Measurements from ENCODE around the gene ATP8A1. TPM values are rescaled to one million over a fixed set of nuclear protein-coding genes. Genes with fewer than 3 reads are reported as not detected.

ATP8A1 gene
- total RNA-seq, 1 donor from 2014 or later = 1.0 TPM

DNA sequence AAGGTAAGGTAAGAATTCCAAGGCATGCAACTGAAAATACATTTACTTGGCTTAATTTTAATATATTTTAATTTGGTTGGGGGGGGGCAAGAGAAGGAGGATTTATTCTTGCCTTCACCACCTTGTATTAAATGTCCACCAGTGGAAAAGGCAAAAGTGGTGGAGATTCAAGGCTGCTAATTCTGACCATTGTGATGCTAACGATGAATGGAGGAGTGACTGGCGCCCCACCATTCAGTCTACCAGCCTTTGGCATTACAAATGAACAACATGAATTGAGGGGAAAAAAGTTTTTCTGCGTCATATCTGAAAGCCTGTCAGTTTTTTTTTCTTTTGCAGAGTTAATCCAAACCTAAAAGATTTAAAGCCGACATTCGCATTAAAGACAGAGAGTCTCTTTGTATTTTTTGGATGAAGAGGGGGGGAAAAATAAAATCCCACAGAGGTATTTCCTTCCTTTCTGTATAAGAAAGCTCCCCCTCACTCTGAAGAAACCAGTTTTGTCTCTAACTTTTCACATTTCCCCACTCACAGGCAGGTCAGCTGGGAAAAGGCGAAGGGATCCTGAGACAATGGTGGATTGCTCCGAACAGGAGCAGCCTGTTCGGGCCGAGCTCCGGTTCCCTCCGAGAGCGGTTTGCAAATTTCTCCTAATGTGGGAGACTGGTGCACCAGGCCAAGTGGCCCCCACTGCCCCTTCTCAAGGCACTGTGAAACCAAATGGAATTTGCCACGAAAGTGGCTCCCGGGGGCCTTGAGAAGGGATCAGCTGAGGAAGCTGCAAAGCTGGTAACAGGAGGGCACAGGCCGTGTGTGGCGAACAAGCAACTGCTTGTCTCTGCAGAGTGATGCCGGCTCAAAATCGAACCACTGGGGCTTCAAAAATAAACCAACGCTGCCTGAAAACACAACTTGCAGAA lies 231.5 kb downstream of the ATP8A1 start:
- no peak for ATAC-seq

DNA sequence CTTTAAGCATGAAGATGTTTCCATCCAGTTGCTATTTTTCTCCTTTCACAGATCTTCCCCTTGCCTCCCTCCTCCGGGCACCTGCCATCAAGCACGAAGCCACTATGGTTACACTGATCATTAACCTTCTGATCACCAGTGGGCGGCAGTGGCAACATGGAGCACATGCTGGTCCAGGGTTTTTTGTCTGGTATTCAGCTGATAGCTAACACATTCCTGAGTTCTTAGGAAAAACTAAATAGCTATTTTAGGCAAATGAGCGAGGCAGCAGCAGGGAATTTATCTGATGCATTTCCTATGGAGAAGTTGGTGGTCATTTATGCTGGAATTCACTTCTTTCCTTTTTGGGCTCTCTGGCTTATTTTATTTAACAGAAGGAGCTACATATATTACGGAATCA lies 236.8 kb downstream of the ATP8A1 start:
- ATAC-seq (no peak), DNase-seq (ENCODE audit: low spot score) (no peak)

More for the DNA sequence above, 231.5 kb downstream of the ATP8A1 start:
- DNase-seq (ENCODE audit: low spot score) = no peak

DNA sequence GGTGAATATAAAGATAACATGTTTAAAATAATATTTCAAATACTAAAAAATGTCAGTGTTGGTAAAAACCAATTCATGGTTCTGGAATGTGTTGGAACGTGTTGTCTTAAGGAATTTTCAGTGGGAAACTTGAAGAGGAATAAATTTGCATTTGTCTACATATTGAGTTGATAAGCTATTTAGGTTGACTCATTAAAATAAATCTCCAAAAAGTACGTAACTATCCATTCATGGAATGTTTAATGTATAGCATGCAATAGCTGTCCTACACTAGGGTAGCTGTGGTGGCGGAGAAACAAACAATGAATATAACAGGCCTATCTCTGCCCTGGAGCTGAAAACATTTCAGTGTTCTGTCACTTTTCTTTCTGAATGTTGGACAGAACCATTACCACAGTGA lies 239.4 kb downstream of the ATP8A1 start:
- DNase-seq (ENCODE audit: low spot score) = no peak
- ATAC-seq = no peak

DNA sequence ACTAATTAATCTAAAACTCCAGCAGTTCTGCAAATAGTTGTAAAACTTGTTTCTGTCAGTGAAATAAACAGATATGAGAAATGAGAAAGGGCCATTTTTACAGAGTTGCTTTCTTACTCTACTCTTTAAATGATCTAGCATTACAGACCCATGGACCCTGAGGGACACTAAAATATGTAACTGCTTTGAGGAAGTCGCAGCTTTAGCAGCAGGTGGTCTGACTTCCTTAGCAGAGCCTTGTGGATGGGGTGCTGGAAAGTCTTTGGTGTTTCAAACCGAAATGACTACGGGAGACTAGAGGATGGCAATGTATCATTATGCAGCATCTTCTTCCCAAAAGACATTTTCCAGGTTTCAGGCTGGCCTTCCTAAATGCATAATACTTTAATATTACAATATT lies 240.9 kb downstream of the ATP8A1 start:
- ATAC-seq (no peak), DNase-seq (ENCODE audit: low spot score) (no peak)

DNA sequence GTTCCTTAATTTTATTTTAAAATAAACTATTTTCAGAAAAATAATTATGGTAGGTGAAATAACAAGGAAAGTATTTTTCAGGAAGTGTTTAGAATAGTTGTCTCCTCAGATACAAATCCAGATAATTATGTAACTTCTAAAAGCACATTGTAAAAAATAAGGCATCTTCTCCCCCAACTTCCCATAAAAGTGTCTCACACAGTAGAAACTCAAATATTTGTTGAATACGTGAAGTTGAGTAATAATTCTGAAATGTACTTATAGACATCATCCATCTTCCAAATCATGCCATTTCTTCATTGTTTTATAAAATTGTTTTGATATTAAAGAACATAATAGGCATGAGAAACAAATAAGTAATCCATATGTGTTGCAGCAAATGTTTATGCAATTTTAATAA lies 241.6 kb downstream of the ATP8A1 start:
- no peak for ATAC-seq

DNA sequence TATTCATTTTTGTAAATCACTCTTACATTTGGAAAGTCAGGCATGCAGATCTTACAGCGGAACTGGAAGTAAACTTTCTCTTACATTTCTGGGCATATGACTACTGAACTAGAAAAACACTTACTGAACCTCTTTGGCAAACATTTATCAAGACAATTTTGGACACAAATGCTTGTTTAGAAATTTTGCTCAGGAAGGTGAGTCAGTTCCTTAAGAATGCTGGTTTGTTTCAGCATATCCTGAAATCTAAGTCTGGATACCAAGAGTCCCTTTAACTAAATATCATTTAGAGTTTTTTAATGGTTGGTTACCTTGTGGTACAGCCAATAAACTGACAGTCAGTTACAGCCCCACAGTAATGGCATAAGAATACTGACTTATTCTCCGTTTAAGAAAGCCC lies 244.7 kb downstream of the ATP8A1 start:
- no peak for DNase-seq (ENCODE audit: low spot score)

More for the DNA sequence above, 241.6 kb downstream of the ATP8A1 start:
- DNase-seq (ENCODE audit: low spot score) = no peak

DNA sequence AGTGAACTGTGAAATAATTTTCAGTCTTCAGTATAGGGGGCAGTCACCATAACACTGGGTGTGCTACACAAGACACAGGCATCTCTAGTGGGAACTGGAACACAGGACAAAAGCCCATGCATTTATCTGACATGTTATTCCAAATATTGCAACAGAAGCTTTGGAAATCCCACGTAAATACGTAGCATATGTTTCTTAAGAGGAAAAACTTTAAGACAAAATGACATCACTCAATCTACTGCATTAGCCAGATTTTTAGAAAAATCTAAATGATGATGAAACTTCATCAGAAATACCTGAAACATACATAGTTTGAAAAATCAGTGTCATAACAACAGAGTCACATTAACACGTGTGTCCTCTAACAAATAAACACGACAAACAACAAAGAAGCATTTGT lies 245.1 kb downstream of the ATP8A1 start:
- ATAC-seq = no peak
- no peak for DNase-seq (ENCODE audit: low spot score)

More for the DNA sequence above, 244.7 kb downstream of the ATP8A1 start:
- no peak for ATAC-seq

DNA sequence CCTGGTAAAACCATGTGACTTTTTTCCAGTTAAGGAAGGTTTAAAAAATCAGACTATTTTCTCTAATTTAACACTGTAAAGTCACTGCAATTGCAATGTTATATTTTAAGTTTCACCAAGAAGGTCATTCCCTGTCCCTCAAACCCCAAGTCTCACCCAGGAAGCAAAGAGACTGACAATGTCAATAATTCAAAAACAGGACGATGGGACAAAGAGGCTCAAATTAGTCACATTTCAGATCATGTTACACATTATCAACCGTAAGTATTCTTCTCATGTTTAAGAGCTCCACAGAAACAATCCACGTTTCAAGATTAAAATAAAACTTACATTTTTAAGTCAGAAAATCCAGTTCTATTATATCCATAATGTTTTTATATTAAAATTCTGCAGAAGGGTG lies 246.5 kb downstream of the ATP8A1 start:
- ATAC-seq (no peak), DNase-seq (ENCODE audit: low spot score) (no peak)

DNA sequence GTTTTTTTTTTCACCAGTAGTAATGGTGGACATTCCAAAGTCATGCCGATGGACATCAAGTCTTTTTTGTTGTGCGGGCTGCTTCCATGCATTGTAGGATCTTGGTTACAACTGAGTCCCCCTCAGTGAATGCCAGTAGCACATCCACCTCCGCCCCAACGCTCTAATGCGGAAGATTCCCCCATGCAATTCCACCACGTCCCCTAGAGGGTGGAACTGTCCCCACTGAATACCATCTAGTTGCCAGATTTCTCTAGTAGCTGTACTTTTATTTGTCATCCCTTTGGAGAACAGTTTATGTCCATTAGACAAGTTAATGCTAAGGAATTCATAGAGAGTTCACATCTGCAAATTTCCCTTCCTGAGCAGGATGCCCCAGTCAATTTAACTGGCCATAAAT lies 252.9 kb downstream of the ATP8A1 start:
- ATAC-seq = no peak
- DNase-seq (ENCODE audit: low spot score) = no peak

DNA sequence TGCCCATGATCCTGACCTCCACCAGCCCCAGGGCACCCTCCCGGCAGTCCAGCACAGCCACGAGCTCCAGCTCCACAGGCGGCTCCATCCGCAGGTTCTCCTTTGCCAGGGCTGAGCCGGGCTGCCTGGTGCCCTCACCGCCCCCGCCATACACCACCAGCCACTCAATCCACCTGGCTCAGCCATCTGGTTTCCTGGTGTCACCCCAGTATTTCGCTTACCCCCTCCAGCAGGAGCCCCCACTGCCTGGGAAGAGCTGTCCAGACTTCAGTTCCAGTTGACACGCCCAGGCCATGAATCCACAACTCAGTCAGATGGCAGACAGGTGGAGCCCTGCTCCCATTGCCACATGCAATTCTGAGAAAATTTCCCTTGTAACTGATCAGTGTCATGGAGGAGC lies 255.7 kb downstream of the ATP8A1 start:
- ATAC-seq (no peak), DNase-seq (ENCODE audit: low spot score) (no peak)

DNA sequence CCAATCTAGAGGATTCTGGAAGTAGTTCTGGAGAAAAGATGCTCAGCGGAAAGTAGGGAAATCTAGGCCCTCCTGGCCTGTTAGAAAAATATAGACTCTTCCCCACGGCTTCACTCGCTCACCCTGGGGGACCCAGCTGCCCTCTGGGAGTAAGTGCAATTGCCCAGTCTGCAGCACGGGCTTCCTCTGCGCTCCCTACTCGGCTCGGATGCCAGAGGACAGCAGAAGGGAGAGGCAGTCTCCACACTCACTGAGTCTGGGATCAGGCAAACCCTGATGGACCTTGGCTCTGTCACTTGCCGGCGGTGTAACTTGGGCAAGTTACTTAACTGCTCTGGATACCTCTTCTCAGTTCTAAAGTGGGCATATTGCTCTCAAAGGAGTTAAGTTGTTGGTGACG lies 257.5 kb downstream of the ATP8A1 start:
- DNase-seq (ENCODE audit: low spot score) = no peak

DNA sequence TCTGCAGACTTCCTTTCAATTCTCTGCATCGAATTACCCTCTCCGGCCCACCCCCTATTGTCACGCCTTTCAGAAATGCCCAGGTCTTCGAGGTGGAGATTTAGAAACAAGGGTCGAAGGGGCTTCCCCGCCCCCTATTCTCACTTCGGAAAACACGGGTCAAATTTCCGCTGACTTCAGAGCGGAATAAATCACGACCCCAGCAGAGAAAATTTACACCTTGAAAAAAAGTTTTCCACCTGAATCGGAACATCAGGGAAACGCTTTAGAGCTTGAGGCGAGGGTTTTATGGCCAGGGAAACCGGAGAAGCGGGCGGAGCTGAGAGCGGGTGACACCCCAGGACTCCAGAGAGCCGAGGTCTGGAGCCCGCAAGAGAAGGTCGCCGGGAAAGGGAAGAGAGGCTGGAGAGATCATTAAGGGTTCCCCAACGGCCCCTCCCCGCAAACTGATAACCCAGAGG lies 258.0 kb downstream of the ATP8A1 start:
- no peak for ATAC-seq
- no peak for DNase-seq (ENCODE audit: low spot score)

More for the DNA sequence above, 257.5 kb downstream of the ATP8A1 start:
- ATAC-seq = no peak

DNA sequence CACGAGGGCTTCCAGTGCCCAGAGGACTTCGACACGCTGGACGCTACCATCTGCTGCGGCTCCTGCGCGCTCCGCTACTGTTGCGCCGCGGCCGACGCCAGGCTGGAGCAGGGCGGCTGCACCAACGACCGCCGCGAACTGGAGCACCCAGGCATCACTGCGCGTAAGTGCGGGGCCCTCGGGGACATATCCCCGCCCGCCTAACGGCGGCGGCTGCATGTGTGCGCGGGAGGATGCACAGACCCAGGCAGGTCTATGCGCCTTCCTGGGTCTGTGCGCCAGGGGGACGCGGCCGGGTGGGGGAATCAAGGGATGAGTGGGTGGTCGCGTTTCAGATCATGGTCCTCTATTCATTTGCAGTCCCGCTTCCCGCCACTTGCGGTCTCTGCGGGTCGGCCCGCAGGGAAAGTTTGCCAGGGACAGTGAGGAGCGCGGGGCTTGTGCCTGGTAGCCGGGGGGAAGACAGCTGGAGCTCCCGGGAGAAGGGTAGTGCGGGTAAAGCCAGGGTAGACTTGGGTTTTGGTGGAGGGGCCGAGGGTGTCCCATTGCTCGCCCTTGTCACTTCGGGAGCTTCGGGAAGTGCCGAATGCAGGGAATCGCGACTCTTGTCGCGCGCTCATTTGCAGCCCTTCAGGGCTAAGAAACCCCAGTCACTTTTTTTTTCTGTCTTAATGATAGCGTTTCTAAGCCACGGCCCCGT lies 258.6 kb downstream of the ATP8A1 start:
- DNase-seq (ENCODE audit: low spot score) (no peak), ATAC-seq (peak; percentile 35)

DNA sequence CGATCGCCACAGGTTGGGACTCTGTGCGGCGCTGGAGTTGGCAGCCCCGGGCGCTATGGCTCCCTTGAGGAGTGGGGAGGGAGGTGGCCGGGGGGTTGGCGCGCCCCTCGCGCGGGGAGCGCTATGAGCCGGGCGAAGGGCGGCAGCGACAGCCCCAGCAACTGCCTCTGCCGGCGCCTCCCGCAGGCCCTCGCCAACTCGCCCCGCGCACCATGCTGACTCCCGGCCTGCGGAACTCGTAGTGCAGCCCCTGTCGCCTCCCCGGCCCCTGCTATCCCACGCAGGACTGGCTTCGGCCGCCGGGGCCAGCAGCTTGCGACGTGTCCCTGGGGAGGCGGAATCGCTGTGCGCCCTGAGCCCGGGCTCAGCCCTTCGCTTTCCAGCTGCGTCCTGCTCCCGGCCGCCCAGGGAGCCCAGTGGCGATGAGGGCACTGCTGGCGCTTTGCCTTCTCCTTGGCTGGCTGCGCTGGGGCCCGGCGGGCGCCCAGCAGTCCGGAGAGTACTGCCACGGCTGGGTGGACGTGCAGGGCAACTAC lies 259.2 kb downstream of the ATP8A1 start:
- DNase-seq (ENCODE audit: low spot score) = no peak
- ATAC-seq = peak; percentile 18

DNA sequence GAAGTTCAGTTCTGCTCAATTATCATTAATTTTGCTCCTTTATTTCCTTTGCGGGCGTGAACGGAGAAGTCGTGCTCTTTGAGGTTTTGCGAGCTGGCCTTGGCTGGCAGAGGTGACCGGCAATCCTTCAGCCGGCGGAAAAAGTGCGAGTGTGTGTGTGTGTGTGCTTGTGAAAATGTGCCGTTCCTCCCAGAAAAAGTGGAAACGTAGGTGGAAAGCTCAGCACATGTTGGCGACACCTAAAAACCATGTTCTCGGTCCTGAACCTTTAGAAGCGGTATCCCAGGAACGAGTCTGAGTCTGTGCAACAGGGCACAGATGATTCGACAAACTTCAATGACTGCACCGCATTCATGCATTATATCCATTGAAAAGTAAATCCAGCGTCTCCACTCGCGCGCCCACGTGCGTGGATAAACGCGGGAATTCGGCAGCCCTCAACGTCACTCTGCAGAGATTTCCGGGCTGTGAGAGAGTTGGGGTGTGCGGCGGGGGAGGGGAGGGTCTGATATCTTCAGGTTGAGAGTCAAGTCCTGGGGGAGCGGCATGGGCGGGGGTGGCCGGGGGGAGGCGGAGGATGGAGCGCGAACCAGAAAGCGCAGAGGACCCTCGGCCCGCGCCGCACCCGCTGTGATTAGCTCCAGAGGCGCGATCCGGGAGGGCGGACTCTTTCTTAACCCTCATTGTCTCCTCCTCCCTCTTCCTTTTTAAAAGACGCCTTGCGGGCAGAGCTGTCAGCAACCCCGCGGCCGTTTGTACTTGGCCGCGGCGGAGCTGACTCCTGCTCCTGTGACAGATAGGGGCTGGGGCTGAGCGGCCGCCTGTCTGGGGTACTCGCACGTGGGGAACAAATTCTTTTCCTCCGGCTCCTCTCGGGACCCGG lies 259.9 kb downstream of the ATP8A1 start, which contains the start of gene SHISA3:
TSS of gene SHISA3 (plus strand) at position 737 of the 883 bp plus-strand sequence. CDS start 569 bp downstream, outside the sequence.
- peak; percentile 23 for ATAC-seq
- no peak for DNase-seq (ENCODE audit: low spot score)

DNA sequence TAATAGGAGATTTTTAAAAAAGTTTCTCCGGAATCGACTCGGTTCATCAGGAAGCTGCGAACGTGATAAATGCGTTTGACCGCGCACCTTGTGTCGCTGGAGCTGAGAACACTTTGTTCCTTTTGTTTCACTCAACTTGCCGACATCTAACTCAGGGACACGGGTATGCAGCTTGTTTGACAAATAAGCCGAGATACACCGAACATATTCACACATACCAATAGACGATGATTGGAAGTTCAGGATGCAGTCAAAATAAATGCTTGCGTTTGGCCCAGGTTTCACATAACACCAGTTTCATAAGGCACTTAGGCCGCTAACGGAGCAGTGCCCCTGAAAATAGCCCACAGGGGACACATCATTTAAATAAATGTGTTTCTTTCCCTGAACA lies 260.5 kb downstream of the ATP8A1 start:
- ATAC-seq (no peak), DNase-seq (ENCODE audit: low spot score) (no peak)

DNA sequence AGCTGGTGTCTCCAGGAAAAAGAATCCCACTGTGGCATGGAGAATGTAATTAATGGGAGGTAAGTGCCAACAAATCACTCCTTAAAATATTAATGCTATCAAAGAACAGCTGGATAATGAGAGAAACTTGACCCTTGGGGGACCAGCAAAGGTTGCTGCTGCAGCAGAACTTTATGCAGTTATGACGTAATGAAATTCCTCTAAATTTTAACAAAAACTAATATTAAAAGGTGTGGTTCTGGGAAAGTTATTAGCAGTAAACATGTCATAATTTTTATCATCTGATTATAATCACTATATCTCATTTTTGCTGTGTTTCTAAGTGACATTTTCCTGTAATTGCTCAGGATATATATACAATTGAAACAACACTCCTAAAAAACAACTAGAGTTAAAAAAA lies 261.3 kb downstream of the ATP8A1 start:
- ATAC-seq = no peak
- DNase-seq (ENCODE audit: low spot score) = no peak

DNA sequence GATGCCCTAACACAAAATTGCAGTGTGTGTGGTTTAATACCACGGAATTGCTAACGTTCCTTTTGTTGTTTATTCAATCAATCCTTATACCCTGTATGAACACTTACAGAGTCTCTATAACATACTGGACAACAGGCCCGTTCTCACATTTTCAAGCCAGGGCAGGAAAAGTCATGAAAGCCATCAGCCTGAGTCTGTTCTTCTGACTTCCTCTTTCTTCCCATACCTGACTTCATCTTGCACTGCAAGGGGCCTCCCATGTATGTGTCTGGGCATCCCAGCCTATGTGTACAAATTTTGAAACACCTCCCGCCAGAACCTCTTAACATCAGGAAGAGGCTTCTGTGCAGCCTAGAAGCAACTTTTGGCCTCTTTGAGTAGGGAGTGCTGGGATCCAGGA lies 264.5 kb downstream of the ATP8A1 start:
- ATAC-seq (no peak), DNase-seq (ENCODE audit: low spot score) (no peak)

DNA sequence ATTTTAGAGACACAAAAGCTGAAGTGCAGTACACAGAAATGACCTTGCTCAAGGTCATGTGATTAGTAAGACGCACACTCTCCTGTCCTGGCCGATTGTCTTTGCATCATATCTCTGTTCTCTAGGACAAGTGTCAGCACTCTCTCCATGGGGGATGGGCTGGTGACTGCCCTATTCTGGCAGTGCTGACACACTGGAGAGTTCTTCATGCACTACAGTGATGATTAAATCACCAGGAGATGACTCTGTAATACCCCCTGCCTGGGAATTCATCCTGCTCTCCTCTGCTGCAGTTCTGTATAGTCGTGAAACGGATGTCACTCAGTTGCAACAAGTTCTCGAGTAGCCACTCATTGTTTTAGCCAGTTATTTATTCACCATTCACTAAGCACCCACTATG lies 264.9 kb downstream of the ATP8A1 start:
- DNase-seq (ENCODE audit: low spot score) (no peak), ATAC-seq (no peak)

DNA sequence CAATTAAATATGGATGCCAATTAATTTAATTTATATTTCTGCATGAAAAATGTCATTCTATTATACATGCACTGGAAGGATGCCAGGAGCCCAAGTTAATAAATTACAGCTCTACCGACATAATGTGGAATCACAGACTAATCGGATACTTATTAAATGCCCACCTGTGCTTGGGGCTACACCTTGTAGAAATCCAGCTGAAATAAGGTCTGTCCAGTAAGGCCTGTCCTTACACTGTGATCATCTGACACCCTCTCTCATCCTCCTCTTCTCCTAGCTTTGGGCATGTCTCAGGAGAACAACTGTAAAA lies 265.6 kb downstream of the ATP8A1 start:
- DNase-seq (ENCODE audit: low spot score) = no peak
- ATAC-seq = no peak
